NCI-H1105 treated with DMSO at 0.1 percent for 48 hours (cell line): ENCODE data around the gene GOLGA6A.
"Not testable (repeated sequence)": the region's sequence is repeated elsewhere in the genome, so short reads cannot be mapped to it uniquely, and the experiment has no call there.

Experiments used
- DNase-seq: peaks from one replicate; lab custom pipeline; 2025; lab: John Stamatoyannopoulos, UW

GOLGA6A gene

DNA sequence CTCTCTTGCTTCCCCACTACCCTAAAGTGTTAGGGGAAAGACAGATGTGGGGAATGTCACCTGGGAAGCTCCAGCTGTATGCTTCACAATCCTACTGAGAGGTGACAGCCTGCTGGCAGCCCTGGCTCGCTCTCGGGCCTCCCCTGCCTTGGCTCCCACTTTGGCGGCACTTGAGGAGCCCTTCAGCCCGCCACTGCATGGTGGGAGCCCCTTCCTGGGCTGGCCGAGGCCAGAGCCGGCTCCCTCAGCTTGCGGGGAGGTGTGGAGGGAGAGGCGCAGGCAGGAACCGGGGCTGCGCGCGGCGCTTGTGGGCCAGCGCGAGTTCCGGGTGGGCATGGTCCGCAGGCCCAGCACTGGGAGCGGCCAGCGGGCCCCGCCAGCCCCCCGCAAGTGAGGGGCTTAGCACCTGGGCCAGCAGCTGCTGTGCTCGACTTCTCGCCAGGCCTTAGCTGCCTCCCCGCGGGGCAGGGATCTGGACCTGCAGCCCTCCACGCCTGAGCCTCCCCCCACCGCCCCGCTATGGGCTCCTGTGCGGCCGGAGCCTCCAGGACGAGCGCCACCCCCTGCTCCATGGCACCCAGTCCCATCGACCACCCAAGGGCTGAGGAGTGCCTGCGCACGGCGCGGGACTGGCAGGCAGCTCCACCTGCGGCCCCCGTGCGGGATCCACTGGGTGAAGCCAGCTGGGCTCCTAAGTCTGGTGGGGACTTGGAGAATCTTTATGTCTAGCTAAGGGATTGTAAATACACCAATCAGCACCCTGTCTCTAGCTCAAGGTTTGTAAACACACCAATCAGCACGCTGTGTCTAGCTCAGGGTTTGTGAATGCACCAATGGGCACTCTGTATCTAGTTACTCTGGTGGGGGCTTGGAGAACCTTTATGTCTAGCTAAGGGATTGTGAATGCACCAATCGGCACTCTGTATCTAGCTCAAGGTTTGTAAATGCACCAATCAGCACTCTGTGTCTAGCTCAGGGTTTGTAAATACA is 29.8 kb downstream of the GOLGA6A start:
- not testable (repeated sequence) for DNase-seq

DNA sequence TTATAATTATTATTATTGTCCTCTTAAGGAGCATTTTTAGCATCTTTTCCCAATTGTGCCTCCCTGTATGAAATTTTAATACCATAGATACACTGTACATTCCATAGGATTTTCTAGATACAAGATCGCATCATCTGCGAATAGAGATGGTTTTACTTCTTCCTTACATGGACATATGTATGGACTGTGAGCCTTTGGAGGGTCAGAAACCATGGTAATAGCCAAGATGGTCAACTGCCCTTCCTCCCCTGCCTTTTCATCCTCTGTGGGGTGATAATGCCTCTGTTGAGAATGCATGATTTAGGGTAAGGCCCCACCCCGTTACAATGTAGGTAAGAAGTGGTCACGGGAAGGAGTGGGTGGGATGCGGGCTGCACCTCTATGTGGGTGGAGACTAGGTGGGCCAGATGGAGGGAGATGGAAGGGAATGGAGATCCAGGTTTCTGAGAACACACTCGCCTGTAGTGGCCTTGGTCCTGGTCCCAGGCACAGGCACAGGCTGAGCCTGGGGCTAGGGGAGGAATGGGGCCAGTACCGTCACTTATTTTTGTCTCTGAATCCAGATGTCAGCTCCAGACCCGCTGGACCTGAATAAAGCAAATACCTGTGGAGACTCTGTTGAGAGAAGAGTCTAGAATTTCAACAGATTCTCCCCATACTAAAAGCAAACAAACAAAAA is 31.7 kb downstream of the GOLGA6A start:
- DNase-seq = no peak

DNA sequence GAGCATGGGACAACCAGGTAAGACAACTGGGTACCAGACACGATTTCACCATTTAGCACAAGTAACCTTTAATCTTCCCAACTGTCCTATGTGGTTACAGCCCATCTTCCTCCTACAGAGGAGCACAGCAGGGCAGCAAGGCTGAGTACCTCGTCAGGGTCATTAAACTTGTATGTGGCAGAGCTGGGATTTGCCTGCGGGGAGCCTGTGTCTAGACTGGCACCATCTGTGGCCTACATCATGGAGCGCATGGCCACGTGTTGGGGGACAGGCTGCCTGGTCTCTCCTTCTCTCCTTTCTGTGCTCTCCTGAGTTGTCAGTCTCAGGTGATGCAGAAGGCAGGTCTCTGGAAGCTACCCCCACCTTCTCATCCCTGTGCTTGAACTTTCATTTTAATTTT is 32.2 kb downstream of the GOLGA6A start:
- no peak for DNase-seq

DNA sequence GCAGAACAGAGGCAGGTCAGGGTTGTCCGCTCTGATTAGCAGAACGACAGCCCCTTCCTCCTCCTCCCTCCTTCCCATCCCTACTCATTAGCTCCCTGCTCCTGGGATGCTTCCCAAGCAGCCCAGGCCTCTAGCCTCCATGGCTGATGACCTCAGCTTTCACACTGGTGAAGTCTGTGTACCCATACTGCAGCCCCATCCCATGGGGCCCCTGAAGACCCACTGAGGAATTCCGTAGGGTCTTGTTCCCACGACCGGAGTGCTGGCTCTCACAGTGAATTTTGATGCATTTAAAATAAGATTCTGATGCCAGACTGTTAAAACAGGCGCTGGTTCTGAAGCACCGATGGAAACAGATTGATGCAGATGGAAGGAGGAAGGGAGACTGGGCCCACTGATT is 36.1 kb downstream of the GOLGA6A start:
- no peak for DNase-seq

- DNase-seq = no peak
Observed at GRCh38 chr15:74045636-74046274, 36.6 kb downstream of the GOLGA6A start.

GRCh38 chr15:74045184-74045583 is 37.2 kb downstream of the GOLGA6A start:
- no peak for DNase-seq

- no peak for DNase-seq
Observed at GRCh38 chr15:74044267-74045110, 37.9 kb downstream of the GOLGA6A start.

GRCh38 chr15:74043425-74044266 is 38.7 kb downstream of the GOLGA6A start:
- DNase-seq = no peak

DNA sequence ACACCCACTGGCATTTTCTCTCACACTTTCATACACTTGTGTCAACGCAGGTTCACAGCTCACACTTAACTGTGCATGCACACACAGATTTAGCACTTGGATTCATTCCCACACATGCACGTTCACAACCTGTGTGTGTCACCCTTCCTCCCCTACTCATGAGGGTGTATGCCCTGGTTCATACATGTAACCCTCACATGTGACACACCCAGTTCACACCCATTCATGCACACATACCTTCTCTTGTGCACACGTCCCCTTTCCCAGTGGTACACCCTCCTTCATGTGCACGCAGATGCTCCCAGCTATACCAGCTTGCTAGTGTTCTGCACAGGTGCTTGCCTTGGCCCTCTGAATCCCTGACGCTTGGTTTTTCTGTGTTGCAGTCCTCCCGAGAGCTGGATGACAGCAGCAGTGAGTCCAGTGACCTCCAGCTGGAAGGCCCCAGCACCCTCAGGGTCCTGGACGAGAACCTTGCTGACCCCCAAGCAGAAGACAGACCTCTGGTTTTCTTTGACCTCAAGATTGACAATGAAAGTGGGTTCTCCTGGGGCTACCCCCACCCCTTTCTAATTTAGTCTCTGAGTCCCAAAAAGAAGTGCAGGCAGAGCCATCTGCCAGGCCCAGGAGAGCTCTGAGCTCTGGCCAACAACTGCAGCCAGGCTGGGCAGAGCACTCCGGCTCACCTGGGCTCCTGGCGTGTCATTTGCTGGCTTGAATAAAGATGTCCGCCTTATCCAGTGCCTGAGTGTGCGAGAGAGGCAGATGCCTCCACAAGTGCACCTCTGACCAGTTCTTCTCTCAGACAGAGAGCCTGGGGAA is 39.5 kb downstream of the GOLGA6A start:
- no peak for DNase-seq

GRCh38 chr15:74041777-74042435 is 40.4 kb downstream of the GOLGA6A start:
- DNase-seq = no peak

DNA sequence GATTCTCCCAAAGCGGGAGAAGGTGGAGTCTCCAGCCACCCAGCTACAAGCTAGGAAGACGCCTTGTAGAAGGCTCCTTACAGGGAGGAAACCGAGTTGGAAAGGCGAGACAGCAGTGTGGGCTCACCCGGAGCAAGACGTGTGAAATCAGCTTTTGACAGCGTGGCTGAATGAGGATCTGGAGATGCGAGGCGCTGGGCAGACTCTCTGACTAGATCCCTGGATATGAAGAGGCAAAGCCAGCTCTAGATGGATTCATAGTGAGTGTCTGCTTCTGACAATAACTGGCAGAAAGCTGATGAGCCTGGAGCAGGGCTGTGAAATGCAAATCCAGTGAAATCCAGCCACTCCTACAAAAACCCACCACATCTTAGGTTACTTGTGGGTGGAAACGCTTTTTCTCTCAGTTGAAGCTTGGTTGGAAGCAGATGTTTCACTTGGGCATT is 41.0 kb downstream of the GOLGA6A start:
- no peak for DNase-seq

- DNase-seq = no peak
Observed at GRCh38 chr15:74040109-74040850, 42.1 kb downstream of the GOLGA6A start.

DNA sequence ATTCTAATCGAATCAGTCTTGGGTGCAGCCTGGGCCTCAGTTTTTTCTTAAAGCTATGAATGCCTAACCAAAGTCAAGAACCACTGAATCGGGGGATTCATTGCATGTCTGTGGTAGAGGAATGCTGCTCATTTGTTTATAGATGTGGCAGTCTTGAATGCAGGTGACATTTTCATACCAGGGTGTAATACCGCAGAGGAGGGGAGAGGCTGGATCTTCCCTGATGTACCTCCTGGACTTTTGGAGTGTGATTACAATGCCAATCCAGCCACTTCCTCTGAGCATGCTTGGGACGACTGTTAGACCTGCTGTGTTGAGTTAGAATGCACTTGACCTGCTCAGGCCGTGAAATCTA is 42.7 kb downstream of the GOLGA6A start:
- no peak for DNase-seq

DNA sequence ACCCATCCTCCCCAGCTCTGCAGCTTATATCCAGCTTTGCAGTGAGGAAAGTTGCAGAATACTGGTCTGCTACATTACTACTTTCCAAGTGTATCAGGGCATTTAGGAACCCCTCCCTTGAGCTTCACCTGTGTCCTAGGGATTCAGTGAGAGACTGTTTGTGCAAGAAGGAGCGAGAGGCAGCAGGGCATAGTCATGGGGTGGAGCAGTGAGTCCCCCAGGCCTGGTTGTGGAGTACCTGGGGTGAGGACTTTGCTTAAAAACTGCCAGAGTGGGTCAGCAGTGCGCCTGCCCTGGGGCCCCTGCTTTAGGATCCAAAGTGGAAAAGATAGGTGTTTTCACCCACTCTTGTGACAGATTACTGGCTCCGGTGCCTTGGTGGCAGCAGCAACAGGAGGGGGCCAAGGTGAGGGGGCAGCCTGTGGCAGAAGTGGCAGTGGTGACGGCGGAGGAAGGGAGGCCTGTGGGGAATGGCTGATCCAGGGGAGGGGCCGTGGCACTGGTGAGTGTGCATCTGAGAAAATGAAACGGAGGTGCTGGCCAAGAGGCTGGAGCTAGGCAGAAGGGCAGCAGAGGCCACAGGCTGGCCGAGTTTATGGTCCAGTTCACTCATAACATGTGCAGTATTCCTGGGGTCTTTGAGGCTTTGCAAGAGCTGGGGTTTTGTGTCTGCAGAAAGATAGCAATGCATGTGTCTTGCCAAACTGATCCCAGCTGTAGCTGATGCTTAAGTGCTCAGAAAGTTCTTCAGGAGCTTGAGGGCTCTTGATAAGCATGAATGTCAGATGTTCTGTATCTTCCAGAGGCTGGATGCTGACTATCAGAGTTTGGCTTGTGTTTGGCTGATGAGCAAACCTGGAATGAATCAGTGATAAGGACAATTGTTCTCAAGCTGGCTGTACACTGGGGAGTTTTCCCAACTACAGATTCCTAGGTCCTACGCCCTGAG is 43.4 kb downstream of the GOLGA6A start:
- no peak for DNase-seq

GRCh38 chr15:74037171-74038117 is 44.9 kb downstream of the GOLGA6A start:
- no peak for DNase-seq
